ENCODE measurements around the gene BCL2A1.

DNA sequence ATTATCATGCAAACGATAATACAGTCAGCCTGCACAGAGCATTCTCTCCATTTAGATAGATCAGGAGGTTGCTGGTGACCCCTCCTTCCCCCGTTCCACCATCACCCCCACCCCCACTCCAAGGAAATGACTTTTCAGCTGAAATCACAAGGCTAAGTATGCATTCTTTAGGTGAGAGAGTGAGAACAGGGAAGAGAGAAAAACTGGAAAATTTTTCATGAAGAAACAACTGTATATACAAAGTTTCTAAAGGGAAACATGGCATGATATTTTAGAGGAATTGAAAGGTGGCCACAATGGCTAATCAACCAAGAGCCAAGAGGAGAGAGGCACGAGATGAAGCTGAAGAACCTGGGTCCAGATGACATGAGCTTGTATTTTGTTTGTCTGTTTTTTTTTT is 22.2 kb downstream of the BCL2A1 start:
- TF ChIP-seq, protein P1, sequence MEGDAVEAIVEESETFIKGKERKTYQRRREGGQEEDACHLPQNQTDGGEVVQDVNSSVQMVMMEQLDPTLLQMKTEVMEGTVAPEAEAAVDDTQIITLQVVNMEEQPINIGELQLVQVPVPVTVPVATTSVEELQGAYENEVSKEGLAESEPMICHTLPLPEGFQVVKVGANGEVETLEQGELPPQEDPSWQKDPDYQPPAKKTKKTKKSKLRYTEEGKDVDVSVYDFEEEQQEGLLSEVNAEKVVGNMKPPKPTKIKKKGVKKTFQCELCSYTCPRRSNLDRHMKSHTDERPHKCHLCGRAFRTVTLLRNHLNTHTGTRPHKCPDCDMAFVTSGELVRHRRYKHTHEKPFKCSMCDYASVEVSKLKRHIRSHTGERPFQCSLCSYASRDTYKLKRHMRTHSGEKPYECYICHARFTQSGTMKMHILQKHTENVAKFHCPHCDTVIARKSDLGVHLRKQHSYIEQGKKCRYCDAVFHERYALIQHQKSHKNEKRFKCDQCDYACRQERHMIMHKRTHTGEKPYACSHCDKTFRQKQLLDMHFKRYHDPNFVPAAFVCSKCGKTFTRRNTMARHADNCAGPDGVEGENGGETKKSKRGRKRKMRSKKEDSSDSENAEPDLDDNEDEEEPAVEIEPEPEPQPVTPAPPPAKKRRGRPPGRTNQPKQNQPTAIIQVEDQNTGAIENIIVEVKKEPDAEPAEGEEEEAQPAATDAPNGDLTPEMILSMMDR (IDR thresholded peaks at IDR 0.05), result no peak
- TF ChIP-seq POLR2A (IDR thresholded peaks at IDR 0.05), result no peak
